HFFc6 (cell line): ENCODE measurements around the gene SLAMF6. TPM values are rescaled to one million over a fixed set of nuclear protein-coding genes. Genes with fewer than 3 reads are reported as not detected.

ENCODE experiments used
- DNase-seq: peaks from one replicate; pipeline ENCODE4 v3.0.0-alpha.2; 2018
- H3K27ac Mint-ChIP-seq: 2 replicates; pipeline ENCODE4 v1.8.0; 2020; ENCODE audit warnings: mild to moderate bottlenecking, mixed read lengths
- H3K27me3 Mint-ChIP-seq: 2 replicates; pipeline ENCODE4 v1.8.0; 2021; ENCODE audit warnings: mild to moderate bottlenecking, moderate library complexity, mixed read lengths; ENCODE audit not compliant: insufficient read depth
- H3K36me3 Mint-ChIP-seq: 2 replicates; pipeline ENCODE4 v1.8.0; 2021; ENCODE audit warnings: low read depth, mixed read lengths
- H3K4me1 Mint-ChIP-seq: 2 replicates; pipeline ENCODE4 v1.8.0; 2020; ENCODE audit warnings: low read depth, mixed read lengths
- H3K4me3 Mint-ChIP-seq: 2 replicates; pipeline ENCODE4 v1.8.0; 2020; ENCODE audit warnings: mild to moderate bottlenecking, moderate library complexity, mixed read lengths
- H3K9me3 Mint-ChIP-seq: 2 replicates; pipeline ENCODE4 v1.8.0; 2020; ENCODE audit warnings: mild to moderate bottlenecking, mixed read lengths
- total RNA-seq, 6 experiments: library from RNA; stranded (reverse); fragmentation: NEBNext Ultra II Directional; extraction: Animal tissue kit (Norgen Biotek cat#: 25700); gene quantifications; 2 replicates in 1 of 6; 3 replicates in 5 of 6; pipeline ENCODE4 v1.2.3, GENCODE V29; 2021
- TF ChIP-seq, protein P1 (sequence below): fragments of 200-600 bp; sonication (generic); IDR thresholded peaks from 2 replicates; pipeline ENCODE4 v1.5.0; 2021; ENCODE audit warnings: antibody characterized with exemption, mild to moderate bottlenecking

SLAMF6 gene
- total RNA-seq, 6 experiments from 2014 or later = not detected

DNA sequence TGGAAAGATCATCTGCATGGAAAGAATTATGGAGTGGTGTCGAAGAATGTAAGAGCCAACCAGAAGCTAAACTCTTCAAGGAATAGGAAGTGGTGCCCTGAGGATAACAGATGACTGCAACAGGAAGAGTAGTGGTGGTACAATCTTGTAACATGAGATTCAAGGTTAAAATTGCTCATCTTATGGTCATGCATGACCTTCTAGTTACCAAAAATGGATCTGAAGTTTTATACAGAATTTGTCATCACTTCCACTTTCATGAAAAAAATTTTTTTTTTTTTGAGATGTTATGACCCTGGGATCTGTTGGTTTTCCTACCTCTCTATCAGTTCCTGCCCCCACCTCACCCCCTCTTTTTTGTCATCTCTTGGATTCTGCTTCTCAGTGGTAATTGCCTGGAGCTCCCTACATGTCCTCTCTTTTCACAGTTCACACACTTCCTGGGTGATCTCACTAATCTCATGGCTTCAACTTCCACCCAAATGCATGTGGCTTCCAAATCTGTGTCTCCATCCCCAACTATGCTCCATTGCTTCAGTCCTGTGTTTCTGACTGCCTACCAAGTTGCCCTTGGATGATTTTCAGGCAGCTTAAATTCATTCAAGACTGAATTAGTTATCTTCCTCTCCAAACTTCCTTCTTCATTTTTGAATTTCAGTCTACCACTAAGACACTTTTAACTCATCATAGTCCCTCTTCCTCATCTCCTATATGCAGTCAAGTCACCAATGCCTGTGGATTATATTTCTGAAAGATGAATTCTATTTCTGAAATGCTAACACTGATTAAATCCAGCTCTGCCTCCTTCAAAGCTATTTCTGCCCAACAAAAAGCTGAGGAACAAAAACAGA is 48.4 kb downstream of the SLAMF6 start:
- TF ChIP-seq, protein P1, sequence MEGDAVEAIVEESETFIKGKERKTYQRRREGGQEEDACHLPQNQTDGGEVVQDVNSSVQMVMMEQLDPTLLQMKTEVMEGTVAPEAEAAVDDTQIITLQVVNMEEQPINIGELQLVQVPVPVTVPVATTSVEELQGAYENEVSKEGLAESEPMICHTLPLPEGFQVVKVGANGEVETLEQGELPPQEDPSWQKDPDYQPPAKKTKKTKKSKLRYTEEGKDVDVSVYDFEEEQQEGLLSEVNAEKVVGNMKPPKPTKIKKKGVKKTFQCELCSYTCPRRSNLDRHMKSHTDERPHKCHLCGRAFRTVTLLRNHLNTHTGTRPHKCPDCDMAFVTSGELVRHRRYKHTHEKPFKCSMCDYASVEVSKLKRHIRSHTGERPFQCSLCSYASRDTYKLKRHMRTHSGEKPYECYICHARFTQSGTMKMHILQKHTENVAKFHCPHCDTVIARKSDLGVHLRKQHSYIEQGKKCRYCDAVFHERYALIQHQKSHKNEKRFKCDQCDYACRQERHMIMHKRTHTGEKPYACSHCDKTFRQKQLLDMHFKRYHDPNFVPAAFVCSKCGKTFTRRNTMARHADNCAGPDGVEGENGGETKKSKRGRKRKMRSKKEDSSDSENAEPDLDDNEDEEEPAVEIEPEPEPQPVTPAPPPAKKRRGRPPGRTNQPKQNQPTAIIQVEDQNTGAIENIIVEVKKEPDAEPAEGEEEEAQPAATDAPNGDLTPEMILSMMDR = no peak
- H3K27ac Mint-ChIP-seq = no peak overlapping the region
- no peak for DNase-seq
- H3K4me3 Mint-ChIP-seq = no peak overlapping the region
- no peaks in the 10 kb centered on the region for H3K36me3 Mint-ChIP-seq
- no peaks in the 10 kb centered on the region for H3K9me3 Mint-ChIP-seq
- H3K4me1 Mint-ChIP-seq = no peaks in the 10 kb centered on the region
- H3K27me3 Mint-ChIP-seq = no peaks in the 10 kb centered on the region

DNA sequence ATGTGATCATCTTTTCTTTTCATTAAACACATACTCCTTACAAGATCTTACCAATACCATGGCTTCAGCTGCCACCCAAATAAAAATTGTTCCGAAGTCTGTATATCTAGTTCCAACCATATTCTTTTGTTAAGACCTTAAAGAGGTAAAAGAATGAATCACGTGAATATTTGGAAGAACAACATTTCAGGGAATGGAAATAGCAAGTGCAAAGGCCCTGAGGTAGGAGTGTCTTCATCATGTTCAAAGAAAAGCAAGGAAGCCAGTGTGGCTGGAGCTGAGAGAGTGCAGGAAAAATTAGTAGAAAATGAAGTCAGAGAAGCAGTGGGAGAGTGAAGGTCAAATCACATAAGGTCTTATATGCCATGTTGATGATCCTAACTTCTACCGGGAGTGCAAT is 50.9 kb downstream of the SLAMF6 start:
- Mint-ChIP-seq H3K36me3 (no peaks in the 10 kb centered on the region), H3K4me3 (no peak overlapping the region), H3K9me3 (no peaks in the 10 kb centered on the region), H3K27me3 (no peaks in the 10 kb centered on the region), H3K27ac (no peak overlapping the region), H3K4me1 (no peaks in the 10 kb centered on the region)
- TF ChIP-seq, protein P1 = no peak
- no peak for DNase-seq

DNA sequence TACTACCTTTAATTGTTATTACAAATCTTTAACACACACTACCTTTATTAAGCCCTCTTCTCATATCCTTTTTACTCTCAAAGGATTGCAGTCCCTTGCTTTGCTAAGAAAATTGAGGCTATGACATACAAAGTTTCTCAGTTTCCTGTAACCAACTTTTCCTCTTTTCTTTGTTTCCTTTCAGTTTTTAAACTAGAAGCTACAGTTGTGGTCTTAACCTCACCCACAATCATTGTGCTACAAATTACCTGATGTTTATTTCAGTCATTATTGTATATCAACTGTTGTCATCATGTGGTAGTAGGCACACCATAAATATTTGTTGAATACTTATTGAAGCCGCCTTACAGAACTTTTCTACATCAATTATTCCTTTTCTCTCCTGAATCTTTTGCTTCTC is 51.8 kb downstream of the SLAMF6 start:
- H3K4me3 Mint-ChIP-seq = no peak overlapping the region
- H3K4me1 Mint-ChIP-seq = no peaks in the 10 kb centered on the region
- no peak for DNase-seq
- H3K27me3 Mint-ChIP-seq = no peaks in the 10 kb centered on the region
- TF ChIP-seq, protein P1 = no peak
- H3K27ac Mint-ChIP-seq = no peak overlapping the region
- H3K36me3 Mint-ChIP-seq = no peaks in the 10 kb centered on the region
- H3K9me3 Mint-ChIP-seq = no peaks in the 10 kb centered on the region

DNA sequence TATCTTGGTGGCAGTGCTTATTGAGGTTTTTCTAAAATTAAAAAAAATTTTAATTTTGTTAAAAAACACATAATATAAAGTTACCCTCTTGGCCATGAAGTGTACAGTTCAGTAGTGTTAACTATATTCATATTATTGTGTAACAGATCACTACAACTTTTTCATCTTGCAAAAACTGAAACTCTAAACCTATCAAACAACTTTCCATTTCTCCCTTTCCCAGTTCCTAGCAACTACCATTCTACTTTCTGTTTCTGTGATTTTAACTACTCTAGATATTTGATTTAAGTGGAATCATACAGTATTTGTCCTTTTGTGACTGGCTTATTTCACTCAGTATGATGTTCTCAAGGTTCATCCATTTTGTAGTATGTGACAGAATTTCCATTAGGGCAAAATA is 55.5 kb downstream of the SLAMF6 start:
- Mint-ChIP-seq H3K27me3 (peaks cover 1% of the 10 kb centered on the region; the same call in 1 of the 2 replicates), H3K4me1 (no peaks in the 10 kb centered on the region), H3K4me3 (no peak overlapping the region), H3K36me3 (no peaks in the 10 kb centered on the region), H3K27ac (no peak overlapping the region), H3K9me3 (no peaks in the 10 kb centered on the region)
- TF ChIP-seq, protein P1 = no peak
- DNase-seq = no peak

DNA sequence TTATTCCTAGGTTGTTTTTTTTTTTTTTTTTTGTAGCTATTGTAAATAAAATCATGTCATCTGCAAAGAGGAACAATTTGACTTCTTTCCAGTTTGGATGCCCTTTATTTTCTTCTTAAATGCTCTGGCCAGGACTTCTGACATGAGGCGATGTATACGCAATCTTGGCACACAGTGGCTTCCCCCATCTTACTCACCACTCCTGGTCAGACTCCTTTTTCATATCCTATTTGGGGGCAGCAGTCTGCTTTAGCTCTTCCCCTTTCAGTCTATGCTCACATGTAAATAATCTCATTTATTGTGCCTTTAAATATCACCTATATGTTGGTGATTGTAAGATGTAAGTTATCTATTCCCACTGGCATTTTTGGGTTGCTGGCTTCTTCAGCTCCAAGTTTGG is 56.1 kb downstream of the SLAMF6 start:
- Mint-ChIP-seq H3K4me3 (no peak overlapping the region), H3K9me3 (no peaks in the 10 kb centered on the region), H3K27ac (no peak overlapping the region), H3K36me3 (no peaks in the 10 kb centered on the region), H3K27me3 (peaks cover 4% of the 10 kb centered on the region), H3K4me1 (no peaks in the 10 kb centered on the region)
- TF ChIP-seq, protein P1 = no peak
- no peak for DNase-seq
